Mesothelial cell of epicardium (in vitro differentiated cells): Measurements from ENCODE around the gene USP20. TPM values are rescaled to one million over a fixed set of nuclear protein-coding genes. Genes with fewer than 3 reads are reported as not detected.
A peak's percentile ranks its signal among the peaks of the same experiment; 100 is the strongest.

Experiments
- DNase-seq, 2 experiments: peaks; one replicate each; pipeline ENCODE4 v3.0.0; 2021; ENCODE audit warnings: low spot score in 2 of 2; ENCODE audit not compliant: unreplicated experiment in 2 of 2
- H3K27ac Mint-ChIP-seq: 2 replicates; pipeline ENCODE4 v1.8.0; 2021; ENCODE audit warnings: mixed read lengths
- H3K27me3 Mint-ChIP-seq: 2 replicates; pipeline ENCODE4 v1.8.0; 2021; ENCODE audit warnings: low read depth, mixed read lengths
- H3K36me3 Mint-ChIP-seq: 2 replicates; pipeline ENCODE4 v1.8.0; 2021; ENCODE audit warnings: mixed read lengths
- H3K4me1 Mint-ChIP-seq: 2 replicates; pipeline ENCODE4 v1.8.0; 2021; ENCODE audit warnings: mixed read lengths
- H3K4me3 Mint-ChIP-seq: 2 replicates; pipeline ENCODE4 v1.8.0; 2021; ENCODE audit warnings: mild to moderate bottlenecking, moderate library complexity, mixed read lengths
- H3K9me3 Mint-ChIP-seq: 2 replicates; pipeline ENCODE4 v1.8.0; 2021; ENCODE audit warnings: mixed read lengths
- CTCF ChIP-seq: fragments of 200-600 bp; sonication (generic); IDR thresholded peaks from one replicate; pipeline ENCODE4 v1.5.0; 2021; ENCODE audit warnings: antibody characterized with exemption; ENCODE audit not compliant: unreplicated experiment
- total RNA-seq: library from RNA; stranded (reverse); gene quantifications from 3 replicates; pipeline ENCODE4 v1.2.1, GENCODE V29; 2021

The USP20 gene
- total RNA-seq, 1 donor from 2014 or later = 47.7 TPM

DNA sequence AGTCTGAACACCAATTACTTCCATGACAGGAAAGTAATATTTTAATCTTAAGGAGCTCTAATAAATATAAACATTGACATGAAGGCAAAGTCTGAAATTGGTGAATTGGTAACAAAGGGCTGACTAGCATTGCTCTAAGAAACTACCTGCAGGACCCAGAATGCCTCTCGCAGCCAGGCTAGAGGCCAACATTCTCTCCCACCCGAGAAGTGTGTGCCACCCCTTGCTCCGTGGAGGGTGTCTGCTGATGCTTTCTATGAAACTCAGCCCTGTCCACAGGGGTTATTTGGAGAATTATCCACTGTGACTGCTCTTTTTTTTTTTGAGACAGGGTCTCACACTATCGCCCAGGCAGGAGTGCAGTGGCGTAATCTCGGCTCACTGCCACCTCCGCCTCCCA is 81.4 kb downstream of the USP20 start:
- no peaks in the 10 kb centered on the region for H3K9me3 Mint-ChIP-seq
- no peak overlapping the region for H3K4me3 Mint-ChIP-seq
- H3K4me1 Mint-ChIP-seq = no peaks in the 10 kb centered on the region
- H3K36me3 Mint-ChIP-seq = peaks cover 5% of the 10 kb centered on the region
- no peak overlapping the region for H3K27ac Mint-ChIP-seq
- H3K27me3 Mint-ChIP-seq = no peaks in the 10 kb centered on the region
- no peak for DNase-seq
- TF ChIP-seq CTCF = no peak

- no peak for TF ChIP-seq CTCF
- Mint-ChIP-seq H3K4me3 (no peak overlapping the region), H3K9me3 (no peaks in the 10 kb centered on the region), H3K4me1 (no peaks in the 10 kb centered on the region), H3K36me3 (peaks cover 7% of the 10 kb centered on the region), H3K27me3 (no peaks in the 10 kb centered on the region), H3K27ac (peak overlapping the region; percentile 17)
- no peak for DNase-seq
These were observed 83.2 kb downstream of the USP20 start for GRCh38 chr9:129918296-129918950.

DNA sequence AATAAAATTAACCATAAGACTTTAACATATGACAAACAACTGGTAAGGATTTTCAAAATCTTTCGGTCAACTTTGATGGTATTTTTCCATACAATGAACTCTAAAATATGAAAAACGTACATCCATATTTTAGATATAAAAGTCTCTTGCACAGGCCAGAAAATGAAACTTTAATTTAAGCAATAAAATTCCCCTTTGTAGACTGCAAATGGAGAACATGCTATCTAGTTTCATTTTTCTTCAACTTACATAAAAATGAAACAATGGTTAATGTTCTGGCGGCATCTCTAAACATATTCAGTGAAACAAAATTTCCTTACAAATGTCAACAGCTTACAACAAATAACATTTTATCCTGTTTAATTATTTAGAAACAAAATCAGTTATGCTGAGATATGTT is 84.0 kb downstream of the USP20 start:
- Mint-ChIP-seq H3K36me3 (peaks cover 13% of the 10 kb centered on the region), H3K27ac (no peak overlapping the region), H3K4me3 (no peak overlapping the region), H3K9me3 (no peaks in the 10 kb centered on the region), H3K27me3 (no peaks in the 10 kb centered on the region), H3K4me1 (no peaks in the 10 kb centered on the region)
- no peak for TF ChIP-seq CTCF
- no peak for DNase-seq

- TF ChIP-seq CTCF = no peak
- H3K36me3 Mint-ChIP-seq = peaks cover 19% of the 10 kb centered on the region
- no peak overlapping the region for H3K4me3 Mint-ChIP-seq
- no peaks in the 10 kb centered on the region for H3K4me1 Mint-ChIP-seq
- H3K27ac Mint-ChIP-seq = no peak overlapping the region
- H3K9me3 Mint-ChIP-seq = no peaks in the 10 kb centered on the region
- DNase-seq = no peak
- no peaks in the 10 kb centered on the region for H3K27me3 Mint-ChIP-seq
These were observed 84.6 kb downstream of the USP20 start for GRCh38 chr9:129919841-129920240.

GRCh38 chr9:129921905-129922304 is 86.6 kb downstream of the USP20 start:
- TF ChIP-seq CTCF = no peak
- H3K27me3 Mint-ChIP-seq = no peaks in the 10 kb centered on the region
- H3K4me1 Mint-ChIP-seq = no peaks in the 10 kb centered on the region
- H3K27ac Mint-ChIP-seq = no peak overlapping the region
- no peaks in the 10 kb centered on the region for H3K9me3 Mint-ChIP-seq
- H3K4me3 Mint-ChIP-seq = no peak overlapping the region
- H3K36me3 Mint-ChIP-seq = peaks cover 20% of the 10 kb centered on the region
- DNase-seq = no peak

DNA sequence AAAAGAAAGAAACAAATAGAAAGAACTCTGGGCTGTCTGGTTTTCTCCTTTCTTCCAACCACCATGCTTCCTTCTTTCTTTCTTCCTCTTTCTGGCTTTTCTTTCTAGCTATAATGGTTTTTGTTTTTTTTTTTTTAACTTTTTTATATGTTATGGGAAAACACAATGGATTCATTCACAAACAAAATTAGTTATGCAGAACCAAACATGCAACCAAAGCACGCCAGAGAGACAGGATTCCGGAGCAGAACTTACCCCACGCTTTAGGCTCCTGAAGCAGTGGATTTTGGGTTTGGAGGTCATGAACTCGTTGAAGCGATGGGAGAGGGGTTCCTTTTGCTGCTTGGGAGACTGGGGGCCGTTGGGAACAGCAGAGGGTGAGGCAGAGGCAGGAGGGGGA is 88.3 kb downstream of the USP20 start:
- no peaks in the 10 kb centered on the region for H3K4me1 Mint-ChIP-seq
- no peak for DNase-seq
- peaks cover 19% of the 10 kb centered on the region for H3K36me3 Mint-ChIP-seq
- no peak overlapping the region for H3K27ac Mint-ChIP-seq
- H3K9me3 Mint-ChIP-seq = no peaks in the 10 kb centered on the region
- H3K4me3 Mint-ChIP-seq = no peak overlapping the region
- H3K27me3 Mint-ChIP-seq = no peaks in the 10 kb centered on the region
- no peak for TF ChIP-seq CTCF
